Progenitor cell of endocrine pancreas (in vitro differentiated cells): ENCODE results near the gene APOO. TPM values are rescaled to one million over a fixed set of nuclear protein-coding genes. Genes with fewer than 3 reads are reported as not detected.

Experiments
- DNase-seq: peaks from one replicate; pipeline ENCODE4 v3.0.0; 2021; ENCODE audit warnings: low spot score; ENCODE audit not compliant: unreplicated experiment
- H3K27ac Mint-ChIP-seq: 2 replicates; pipeline ENCODE4 v1.8.0; 2021; ENCODE audit warnings: mild to moderate bottlenecking, moderate library complexity, mixed read lengths
- H3K27me3 Mint-ChIP-seq: 2 replicates; pipeline ENCODE4 v1.8.0; 2021; ENCODE audit warnings: mixed read lengths
- H3K36me3 Mint-ChIP-seq: 2 replicates; pipeline ENCODE4 v1.8.0; 2022; ENCODE audit warnings: mixed read lengths; ENCODE audit not compliant: insufficient read depth
- H3K4me1 Mint-ChIP-seq: 2 replicates; pipeline ENCODE4 v1.8.0; 2021; ENCODE audit warnings: low read depth, mixed read lengths
- H3K4me3 Mint-ChIP-seq: 2 replicates; pipeline ENCODE4 v1.8.0; 2021; ENCODE audit warnings: low read depth, mild to moderate bottlenecking, moderate library complexity, mixed read lengths
- H3K9me3 Mint-ChIP-seq: 2 replicates; pipeline ENCODE4 v1.8.0; 2021; ENCODE audit warnings: low read depth, mixed read lengths
- CTCF ChIP-seq: fragments of 200-600 bp; sonication (generic); IDR thresholded peaks from one replicate; pipeline ENCODE4 v1.5.0; 2021; ENCODE audit warnings: antibody characterized with exemption, mild to moderate bottlenecking; ENCODE audit not compliant: unreplicated experiment
- total RNA-seq: library from RNA; stranded (reverse); gene quantifications from 2 replicates; pipeline ENCODE4 v1.2.1, GENCODE V29; 2021

Gene APOO
- total RNA-seq, 1 donor from 2014 or later: 75.9 TPM

GRCh38 chrX:23788946-23789345, 118.8 kb downstream of the APOO start:
- Mint-ChIP-seq H3K9me3 (no peaks in the 10 kb centered on the region), H3K4me1 (peaks cover 40% of the 10 kb centered on the region), H3K27me3 (no peaks in the 10 kb centered on the region), H3K36me3 (peaks cover 17% of the 10 kb centered on the region), H3K4me3 (no peak overlapping the region), H3K27ac (no peak overlapping the region)
- no peak for DNase-seq
- TF ChIP-seq CTCF: no peak

- Mint-ChIP-seq H3K4me1 (peaks cover 43% of the 10 kb centered on the region), H3K27ac (peak overlapping the region; percentile 89)
Measured at GRCh38 chrX:23788521-23788920, 119.2 kb downstream of the APOO start.

GRCh38 chrX:23787745-23788118, 120.0 kb downstream of the APOO start:
- H3K4me1 Mint-ChIP-seq: peaks cover 37% of the 10 kb centered on the region
- H3K27ac Mint-ChIP-seq: peak overlapping the region; percentile 89
- H3K9me3 Mint-ChIP-seq: no peaks in the 10 kb centered on the region

More at GRCh38 chrX:23788521-23788920, 119.2 kb downstream of the APOO start:
- no peak for DNase-seq
- Mint-ChIP-seq H3K27me3 (no peaks in the 10 kb centered on the region), H3K36me3 (peaks cover 17% of the 10 kb centered on the region), H3K9me3 (no peaks in the 10 kb centered on the region), H3K4me3 (no peak overlapping the region)
- no peak for TF ChIP-seq CTCF

GRCh38 chrX:23786268-23786815, 121.4 kb downstream of the APOO start:
- H3K4me1 Mint-ChIP-seq: peaks cover 36% of the 10 kb centered on the region
- peak overlapping the region; percentile 73 for H3K27ac Mint-ChIP-seq
- H3K36me3 Mint-ChIP-seq: peaks cover 17% of the 10 kb centered on the region
- TF ChIP-seq CTCF: no peak
- no peaks in the 10 kb centered on the region for H3K27me3 Mint-ChIP-seq
- H3K4me3 Mint-ChIP-seq: no peak overlapping the region
- DNase-seq: no peak
- H3K9me3 Mint-ChIP-seq: no peaks in the 10 kb centered on the region

More at GRCh38 chrX:23787745-23788118, 120.0 kb downstream of the APOO start:
- TF ChIP-seq CTCF: no peak
- no peak for DNase-seq
- H3K27me3 Mint-ChIP-seq: no peaks in the 10 kb centered on the region
- H3K4me3 Mint-ChIP-seq: no peak overlapping the region
- H3K36me3 Mint-ChIP-seq: peaks cover 17% of the 10 kb centered on the region

GRCh38 chrX:23785580-23785979, 122.2 kb downstream of the APOO start:
- DNase-seq: no peak
- peak overlapping the region; percentile 91 for H3K4me3 Mint-ChIP-seq
- H3K4me1 Mint-ChIP-seq: peaks cover 36% of the 10 kb centered on the region
- no peaks in the 10 kb centered on the region for H3K27me3 Mint-ChIP-seq
- no peak for TF ChIP-seq CTCF
- H3K27ac Mint-ChIP-seq: peak overlapping the region; percentile 3
- H3K9me3 Mint-ChIP-seq: no peaks in the 10 kb centered on the region
- peaks cover 17% of the 10 kb centered on the region for H3K36me3 Mint-ChIP-seq
